ENCODE results near the gene CADM2. TPM values are rescaled to one million over a fixed set of nuclear protein-coding genes. Genes with fewer than 3 reads are reported as not detected.

CADM2 gene
- total RNA-seq, 1 experiment from 2014 or later = not detected

GRCh38 chr3:85176799-85177198 lies 218.0 kb downstream of the CADM2 start:
- intact Hi-C loops (cut with micrococcal nuclease) = no loop called here
- no peak overlapping the region for H3K27ac ChIP-seq (ENCODE audit: low read depth, low read length)
- DNase-seq (ENCODE audit: low read depth, low spot score) (no peak), ATAC-seq (no peak)
- H2AFZ ChIP-seq (ENCODE audit: low read depth, low read length, poor library complexity, severe bottlenecking) = no peak overlapping the region
- TF ChIP-seq REST (IDR thresholded peaks at IDR 0.05; ENCODE audit: low read depth) (no peak), RAD21 (IDR thresholded peaks at IDR 0.05; ENCODE audit: low read depth) (no peak), YY1 (IDR thresholded peaks at IDR 0.05; ENCODE audit: extremely low read depth, insufficient replicate concordance, low read depth, low read length) (no peak), FOSL1 (IDR thresholded peaks at IDR 0.05; ENCODE audit: low read depth) (no peak), CEBPB (IDR thresholded peaks at IDR 0.05; ENCODE audit: low read depth) (no peak), ZNF274 (IDR thresholded peaks at IDR 0.05; ENCODE audit: low read depth, low read length) (no peak), CBX3 (IDR thresholded peaks at IDR 0.05; ENCODE audit: low read depth) (no peak), SRF (IDR thresholded peaks at IDR 0.05; ENCODE audit: low read depth) (no peak), SP1 (IDR thresholded peaks at IDR 0.05; ENCODE audit: low read depth) (no peak), EGR1 (IDR thresholded peaks at IDR 0.05; ENCODE audit: low read depth) (no peak), POLR2A (IDR thresholded peaks at IDR 0.05; ENCODE audit: borderline replicate concordance, extremely low read depth, insufficient read depth, insufficient read length) (no peak), MAX (IDR thresholded peaks at IDR 0.05) (no peak), EZH2phosphoT487 (IDR thresholded peaks at IDR 0.05; ENCODE audit: borderline replicate concordance) (no peak)
- peaks cover 5 to 19% of the 10 kb centered on the region in 2 experiments; a peak in 2 of 4 replicates for H3K9me3 ChIP-seq (ENCODE audit: control insufficient read depth in 1 of 2, insufficient read depth in 1 of 2, low read depth in 1 of 2, low read length in 2 of 2)
- ChIA-PET POLR2A (no interaction called here), CTCF (no interaction called here), RAD21 (ENCODE audit: low non-redundant PET in 1 of 2, low total read pairs in 2 of 2, uncharacterized antibody in 2 of 2, unreplicated experiment in 2 of 2) (no interaction called here)
- H3K4me2 ChIP-seq (ENCODE audit: low read length) = no peak overlapping the region
- no peaks in the 10 kb centered on the region for H3K9me2 ChIP-seq (ENCODE audit: insufficient read depth)
- H3K4me1 ChIP-seq (ENCODE audit: control insufficient read depth in 1 of 2, insufficient read depth in 2 of 2, low read length in 2 of 2) = no peaks in the 10 kb centered on the region
- 0 out of 2 replicates have a peak, but pooled peaks cover 4% of the 10 kb centered on the region for H4K20me1 ChIP-seq (ENCODE audit: insufficient read depth)
- no TSS peak for BruUV-seq (replicated peaks)
- H3K4me3 ChIP-seq (replicated peaks in 1 of 2; ENCODE audit: low read depth in 1 of 2, low read length in 2 of 2) = no peak overlapping the region
- no peak overlapping the region for H3K9ac ChIP-seq (ENCODE audit: low read length)
- no peaks in the 10 kb centered on the region for H3K36me3 ChIP-seq (ENCODE audit: control insufficient read depth in 1 of 2, insufficient read depth in 2 of 2, low read length in 2 of 2)
- H3K79me2 ChIP-seq (ENCODE audit: insufficient read depth, low read length) = no peaks in the 10 kb centered on the region
- H3K27me3 ChIP-seq (ENCODE audit: insufficient read depth, low read length) = no peaks in the 10 kb centered on the region
